HepG2 (cell line): ENCODE measurements around the gene CCNF. TPM values are rescaled to one million over a fixed set of nuclear protein-coding genes. Genes with fewer than 3 reads are reported as not detected.

Experiments
- ATAC-seq: fragments of 200-7000 bp; cut with Tn5 transposase; 3 replicates; pipeline ENCODE4 v1.9.1; 2020; ENCODE audit warnings: mild to moderate bottlenecking, moderate library complexity
- BruUV-seq: library from RNA; stranded (reverse); fragments of 400-500 nt; replicated peaks from 2 replicates; lab custom pipeline; 2021; lab: Mats Ljungman, UMichigan
- CTCF ChIA-PET: fragments of 300-600 bp; formaldehyde crosslinking; extraction: SDS; loops from one replicate; lab custom pipeline; 2021; ENCODE audit warnings: low total read pairs, inconsistent platforms, low intra/inter-chr PET ratio; lab: Yijun Ruan, JAX
- POLR2A ChIA-PET: fragments of 350-600 bp; sonication (Branson Sonifier 250); formaldehyde crosslinking; loops from one replicate; lab custom pipeline; 2020; ENCODE audit warnings: antibody characterized with exemption, inconsistent platforms; lab: Yijun Ruan, JAX
- DNase-seq: peaks from one replicate; pipeline ENCODE4 v3.0.0-alpha.2; 2015; ENCODE audit warnings: low spot score
- FAIRE-seq: peaks from 3 replicates; lab custom pipeline; 2011; peaks lifted over from hg19 to GRCh38; lab: Jason Lieb, UNC
- H2AFZ ChIP-seq: one replicate; pipeline ENCODE4 v1.6.1; 2011; ENCODE audit warnings: low read length, inconsistent platforms
- H3K27ac ChIP-seq: fragments of 300-600 bp; 3 replicates; pipeline ENCODE4 v1.8.0; 2011; ENCODE audit warnings: mixed run types, mild to moderate bottlenecking, mixed read lengths, low read length, inconsistent platforms; ENCODE audit not compliant: insufficient read depth; ENCODE audit errors: extremely low read length
- H3K27me3 ChIP-seq, 2 experiments: fragments of 200-600 bp in 1 of 2; 2 replicates in 1 of 2; 3 replicates in 1 of 2; pipeline versions ENCODE4 v1.6.0 to v1.8.0; 2011; ENCODE audit warnings: low read length in 2 of 2, mild to moderate bottlenecking in 2 of 2, moderate library complexity in 2 of 2, inconsistent platforms in 1 of 2; ENCODE audit not compliant: insufficient read depth in 2 of 2, control insufficient read depth in 1 of 2
- H3K36me3 ChIP-seq, 2 experiments: fragments of 200-600 bp in 1 of 2; replicated peaks in 1 of 2; 2 replicates in 1 of 2; 3 replicates in 1 of 2; pipeline versions ENCODE4 v1.5.1 to v1.8.0; 2011; ENCODE audit warnings: low read length in 2 of 2, inconsistent platforms in 1 of 2; ENCODE audit not compliant: insufficient read depth in 2 of 2, control insufficient read depth in 1 of 2
- H3K4me1 ChIP-seq: 2 replicates; pipeline ENCODE4 v1.5.1; 2012; ENCODE audit warnings: low read length, inconsistent platforms; ENCODE audit not compliant: insufficient read depth
- H3K4me2 ChIP-seq: 2 replicates; pipeline ENCODE4 v1.6.0; 2011; ENCODE audit warnings: low read depth, low read length, inconsistent platforms
- H3K4me3 ChIP-seq, 3 experiments: fragments of 200-600 bp in 1 of 3; sonication (generic), shearing (Covaris generic) in 1 of 3; replicated peaks in 1 of 3; 2 replicates each; pipeline ENCODE4 v1.5.1; 2011 to 2016; ENCODE audit warnings: low read length in 3 of 3, inconsistent platforms in 2 of 3, low read depth in 2 of 3, mild to moderate bottlenecking in 2 of 3, control low read depth in 1 of 3, mixed read lengths in 1 of 3; ENCODE audit not compliant: insufficient read depth in 1 of 3
- H3K79me2 ChIP-seq: one replicate; pipeline ENCODE4 v1.6.1; 2011; ENCODE audit warnings: low read length, inconsistent platforms; ENCODE audit not compliant: insufficient read depth
- H3K9ac ChIP-seq: 2 replicates; pipeline ENCODE4 v1.6.0; 2011; ENCODE audit warnings: mild to moderate bottlenecking, low read depth, low read length, inconsistent platforms; ENCODE audit not compliant: insufficient read depth
- H3K9me3 ChIP-seq: 2 replicates; pipeline ENCODE4 v1.5.1; 2012; ENCODE audit warnings: mild to moderate bottlenecking, low read length
- H4K20me1 ChIP-seq: 2 replicates; pipeline ENCODE4 v1.6.0; 2011; ENCODE audit warnings: inconsistent platforms, mild to moderate bottlenecking, low read length, moderate library complexity; ENCODE audit not compliant: insufficient read depth
- GTF3A ChIP-seq: sonication (generic); formaldehyde crosslinking; conservative IDR thresholded peaks from 2 replicates; pipeline ENCODE4 v1.4.0; 2020; ENCODE audit warnings: mild to moderate bottlenecking, missing genetic modification reagents
- SALL2 ChIP-seq: sonication (generic); formaldehyde crosslinking; IDR thresholded peaks from 2 replicates; pipeline ENCODE4 v1.8.1; 2023; ENCODE audit warnings: mild to moderate bottlenecking, missing genetic modification reagents, inconsistent platforms
- SSRP1 ChIP-seq: IDR thresholded peaks from 2 replicates; pipeline ENCODE4 v1.6.1; 2016; ENCODE audit warnings: control low read depth
- ZNF224 ChIP-seq: sonication (generic); formaldehyde crosslinking; IDR thresholded peaks from 2 replicates; pipeline ENCODE4 v1.5.0; 2020; ENCODE audit warnings: mild to moderate bottlenecking, missing genetic modification reagents
- ZNF354B ChIP-seq: sonication (generic); formaldehyde crosslinking; IDR thresholded peaks from 2 replicates; pipeline ENCODE4 v1.8.0; 2022; ENCODE audit warnings: mild to moderate bottlenecking, missing genetic modification reagents
- WGBS: methylation state at CpG from one replicate; pipeline ENCODE4 v1.1.6; 2017; ENCODE audit warnings: low lambda C conversion rate; 5-methylcytosine and 5-hydroxymethylcytosine counted together
- in situ Hi-C: cut with HindIII; loops from 2 replicates; pipeline ENCODE4 v1.10.0; 2017; ENCODE audit warnings: low pct_unique_long_range_greater_than_20kb; ENCODE audit not compliant: extremely low pct_ligation_motif_present
- intact Hi-C: fragments of 100-400 bp; cut with micrococcal nuclease; formaldehyde crosslinking; loops from one replicate; pipeline ENCODE4 v1.10.0; 2022; ENCODE audit not compliant: unreplicated experiment
- polyA plus RNA-seq, 8 experiments: library from polyadenylated mRNA; depleted of rRNA in 3 of 8; stranded (reverse) in 7 of 8; unstranded in 1 of 8; fragments of >200 nt; fragmentation: Illumina TruSeq in 4 of 8; extraction: Trizol in 4 of 8; gene quantifications; 2 replicates each; pipeline versions ENCODE4 v1.2.1 to v1.2.3, GENCODE V29; 2011 to 2016; ENCODE audit warnings: low read depth in 4 of 8, missing spikeins in 1 of 8, mixed read lengths in 1 of 8; ENCODE audit not compliant: insufficient read depth in 1 of 8
- total RNA-seq, 5 experiments: library from RNA; depleted of rRNA; stranded (reverse); fragments of >200 nt; fragmentation: Illumina TruSeq; extraction: Trizol; gene quantifications; 2 replicates each; pipeline ENCODE4 v1.2.3, GENCODE V29; 2016; ENCODE audit warnings: low read depth in 1 of 5
- TF ChIP-seq, protein P1 (sequence below): sonication (generic); formaldehyde crosslinking; IDR thresholded peaks from 2 replicates; pipeline ENCODE4 v1.5.1; 2020; ENCODE audit warnings: mild to moderate bottlenecking, missing genetic modification reagents, moderate library complexity
- TF ChIP-seq, protein P2 (sequence below): sonication (generic); formaldehyde crosslinking; IDR thresholded peaks from 2 replicates; pipeline ENCODE4 v1.8.1; 2022; ENCODE audit warnings: mild to moderate bottlenecking, missing genetic modification reagents
- TF ChIP-seq, protein P3 (sequence below): sonication (generic); formaldehyde crosslinking; conservative IDR thresholded peaks from 2 replicates; pipeline ENCODE4 v1.4.0; 2020; ENCODE audit warnings: mild to moderate bottlenecking, missing genetic modification reagents, moderate library complexity

Gene CCNF
- total and polyA plus RNA-seq, 2 of the 13 experiments (the other 11 are each of a cell fraction or from before 2014, with no cell fraction given): 6.4 to 22.8 TPM

DNA sequence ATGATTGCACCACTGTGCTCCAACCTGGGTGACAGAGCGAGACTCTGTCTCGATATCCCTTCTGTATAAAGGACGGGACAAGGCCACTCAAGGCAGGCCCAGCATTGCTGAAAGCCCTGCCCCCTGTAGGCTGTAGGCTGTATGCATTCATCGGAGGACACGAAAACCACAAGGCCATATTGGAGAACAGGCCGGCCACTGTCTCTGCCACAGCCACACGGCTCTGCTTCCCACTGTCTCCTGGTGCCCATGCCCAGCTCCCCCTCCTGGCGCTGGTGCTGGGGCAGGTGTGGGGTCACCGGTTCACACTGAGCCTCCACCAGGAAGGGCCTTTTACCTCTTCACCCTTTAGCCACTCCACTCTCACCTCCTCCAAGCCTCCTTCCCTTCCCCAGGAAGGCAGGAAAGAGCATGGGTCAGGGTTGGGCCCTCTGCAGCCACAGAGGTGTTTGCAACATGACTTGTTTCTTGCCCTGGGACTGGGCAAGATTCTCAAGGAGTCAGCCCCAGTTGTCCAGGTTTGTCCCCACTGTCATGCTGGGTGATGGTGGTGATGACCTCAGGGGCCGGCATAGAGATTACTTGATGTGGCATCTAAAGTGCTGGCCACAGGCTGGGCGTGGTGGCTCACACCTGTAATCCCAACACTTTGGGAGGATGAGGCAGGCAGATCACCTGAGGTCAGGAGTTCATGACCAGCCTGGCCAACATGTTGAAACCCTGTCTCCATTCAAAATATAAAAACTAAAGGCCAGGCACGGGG is 36.6 kb downstream of the CCNF start (continued):
- TF ChIP-seq, protein P1, sequence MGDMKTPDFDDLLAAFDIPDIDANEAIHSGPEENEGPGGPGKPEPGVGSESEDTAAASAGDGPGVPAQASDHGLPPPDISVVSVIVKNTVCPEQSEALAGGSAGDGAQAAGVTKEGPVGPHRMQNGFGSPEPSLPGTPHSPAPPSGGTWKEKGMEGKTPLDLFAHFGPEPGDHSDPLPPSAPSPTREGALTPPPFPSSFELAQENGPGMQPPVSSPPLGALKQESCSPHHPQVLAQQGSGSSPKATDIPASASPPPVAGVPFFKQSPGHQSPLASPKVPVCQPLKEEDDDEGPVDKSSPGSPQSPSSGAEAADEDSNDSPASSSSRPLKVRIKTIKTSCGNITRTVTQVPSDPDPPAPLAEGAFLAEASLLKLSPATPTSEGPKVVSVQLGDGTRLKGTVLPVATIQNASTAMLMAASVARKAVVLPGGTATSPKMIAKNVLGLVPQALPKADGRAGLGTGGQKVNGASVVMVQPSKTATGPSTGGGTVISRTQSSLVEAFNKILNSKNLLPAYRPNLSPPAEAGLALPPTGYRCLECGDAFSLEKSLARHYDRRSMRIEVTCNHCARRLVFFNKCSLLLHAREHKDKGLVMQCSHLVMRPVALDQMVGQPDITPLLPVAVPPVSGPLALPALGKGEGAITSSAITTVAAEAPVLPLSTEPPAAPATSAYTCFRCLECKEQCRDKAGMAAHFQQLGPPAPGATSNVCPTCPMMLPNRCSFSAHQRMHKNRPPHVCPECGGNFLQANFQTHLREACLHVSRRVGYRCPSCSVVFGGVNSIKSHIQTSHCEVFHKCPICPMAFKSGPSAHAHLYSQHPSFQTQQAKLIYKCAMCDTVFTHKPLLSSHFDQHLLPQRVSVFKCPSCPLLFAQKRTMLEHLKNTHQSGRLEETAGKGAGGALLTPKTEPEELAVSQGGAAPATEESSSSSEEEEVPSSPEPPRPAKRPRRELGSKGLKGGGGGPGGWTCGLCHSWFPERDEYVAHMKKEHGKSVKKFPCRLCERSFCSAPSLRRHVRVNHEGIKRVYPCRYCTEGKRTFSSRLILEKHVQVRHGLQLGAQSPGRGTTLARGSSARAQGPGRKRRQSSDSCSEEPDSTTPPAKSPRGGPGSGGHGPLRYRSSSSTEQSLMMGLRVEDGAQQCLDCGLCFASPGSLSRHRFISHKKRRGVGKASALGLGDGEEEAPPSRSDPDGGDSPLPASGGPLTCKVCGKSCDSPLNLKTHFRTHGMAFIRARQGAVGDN (CRISPR knock-in tag): 0 out of 2 replicates have a peak, but pooled peaks have one; percentile 8
- no peak for TF ChIP-seq ZNF224 (CRISPR knock-in tag)

DNA sequence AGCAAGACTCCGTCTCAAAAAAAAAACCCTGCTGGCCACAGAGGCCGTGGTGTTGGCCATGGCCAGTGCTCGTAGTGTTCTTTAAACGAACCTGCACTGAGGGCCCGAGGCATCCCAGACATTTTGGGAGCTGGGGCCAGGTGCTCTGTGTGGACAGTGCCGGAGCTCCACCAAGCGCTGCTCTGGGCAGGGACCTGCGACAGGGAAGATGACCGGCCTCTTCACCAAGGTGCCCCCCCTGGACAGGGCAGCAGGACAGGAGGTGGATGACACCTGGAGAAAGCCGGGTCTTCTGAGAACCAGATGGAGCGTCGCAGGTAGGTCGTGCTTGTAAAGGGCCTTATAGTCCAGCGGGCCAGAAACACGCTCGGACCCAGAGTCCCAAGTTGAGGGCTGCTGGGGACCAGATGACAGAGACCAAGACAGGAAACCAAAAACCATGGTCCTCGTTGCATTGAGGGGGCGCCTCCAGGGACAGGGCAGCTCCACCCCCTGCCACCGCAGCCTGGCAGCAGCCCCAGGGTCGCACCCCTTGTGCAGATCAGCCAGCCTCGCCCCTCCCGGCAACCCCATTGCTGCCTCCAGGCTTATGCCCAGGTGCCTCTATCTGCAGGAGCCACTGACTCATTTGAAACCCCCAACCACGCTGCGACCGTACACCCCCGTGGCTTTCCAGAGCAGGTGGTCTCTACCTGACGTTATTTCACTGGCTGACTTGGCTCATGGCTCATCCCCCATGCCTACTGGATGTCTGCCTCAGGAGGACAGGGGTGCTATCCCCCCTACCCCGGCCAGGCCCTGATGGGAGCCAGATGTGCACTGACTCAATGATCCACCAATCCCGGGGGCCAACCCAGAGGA is 37.6 kb downstream of the CCNF start:
- no peak overlapping the region for H3K9ac ChIP-seq
- H3K36me3 ChIP-seq: no peaks in the 10 kb centered on the region; a peak in 1 of 5 replicates
- no peaks in the 10 kb centered on the region for H4K20me1 ChIP-seq
- ATAC-seq (no peak), DNase-seq (no peak), FAIRE-seq (no peak)
- no peaks in the 10 kb centered on the region for H3K79me2 ChIP-seq
- no peak overlapping the region for H2AFZ ChIP-seq
- ChIA-PET CTCF (no interaction called here), POLR2A (no interaction called here)
- no peaks in the 10 kb centered on the region for H3K9me3 ChIP-seq
- in situ Hi-C loops: no loop called here
- peaks cover 34% of the 10 kb centered on the region for H3K4me1 ChIP-seq
- no TSS peak for BruUV-seq
- TF ChIP-seq GTF3A (no peak), SSRP1 (no peak), SALL2 (no peak), ZNF354B (CRISPR knock-in tag) (no peak)
- TF ChIP-seq, protein P2, sequence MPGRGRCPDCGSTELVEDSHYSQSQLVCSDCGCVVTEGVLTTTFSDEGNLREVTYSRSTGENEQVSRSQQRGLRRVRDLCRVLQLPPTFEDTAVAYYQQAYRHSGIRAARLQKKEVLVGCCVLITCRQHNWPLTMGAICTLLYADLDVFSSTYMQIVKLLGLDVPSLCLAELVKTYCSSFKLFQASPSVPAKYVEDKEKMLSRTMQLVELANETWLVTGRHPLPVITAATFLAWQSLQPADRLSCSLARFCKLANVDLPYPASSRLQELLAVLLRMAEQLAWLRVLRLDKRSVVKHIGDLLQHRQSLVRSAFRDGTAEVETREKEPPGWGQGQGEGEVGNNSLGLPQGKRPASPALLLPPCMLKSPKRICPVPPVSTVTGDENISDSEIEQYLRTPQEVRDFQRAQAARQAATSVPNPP (CRISPR knock-in tag): no peak
- TF ChIP-seq, protein P3, sequence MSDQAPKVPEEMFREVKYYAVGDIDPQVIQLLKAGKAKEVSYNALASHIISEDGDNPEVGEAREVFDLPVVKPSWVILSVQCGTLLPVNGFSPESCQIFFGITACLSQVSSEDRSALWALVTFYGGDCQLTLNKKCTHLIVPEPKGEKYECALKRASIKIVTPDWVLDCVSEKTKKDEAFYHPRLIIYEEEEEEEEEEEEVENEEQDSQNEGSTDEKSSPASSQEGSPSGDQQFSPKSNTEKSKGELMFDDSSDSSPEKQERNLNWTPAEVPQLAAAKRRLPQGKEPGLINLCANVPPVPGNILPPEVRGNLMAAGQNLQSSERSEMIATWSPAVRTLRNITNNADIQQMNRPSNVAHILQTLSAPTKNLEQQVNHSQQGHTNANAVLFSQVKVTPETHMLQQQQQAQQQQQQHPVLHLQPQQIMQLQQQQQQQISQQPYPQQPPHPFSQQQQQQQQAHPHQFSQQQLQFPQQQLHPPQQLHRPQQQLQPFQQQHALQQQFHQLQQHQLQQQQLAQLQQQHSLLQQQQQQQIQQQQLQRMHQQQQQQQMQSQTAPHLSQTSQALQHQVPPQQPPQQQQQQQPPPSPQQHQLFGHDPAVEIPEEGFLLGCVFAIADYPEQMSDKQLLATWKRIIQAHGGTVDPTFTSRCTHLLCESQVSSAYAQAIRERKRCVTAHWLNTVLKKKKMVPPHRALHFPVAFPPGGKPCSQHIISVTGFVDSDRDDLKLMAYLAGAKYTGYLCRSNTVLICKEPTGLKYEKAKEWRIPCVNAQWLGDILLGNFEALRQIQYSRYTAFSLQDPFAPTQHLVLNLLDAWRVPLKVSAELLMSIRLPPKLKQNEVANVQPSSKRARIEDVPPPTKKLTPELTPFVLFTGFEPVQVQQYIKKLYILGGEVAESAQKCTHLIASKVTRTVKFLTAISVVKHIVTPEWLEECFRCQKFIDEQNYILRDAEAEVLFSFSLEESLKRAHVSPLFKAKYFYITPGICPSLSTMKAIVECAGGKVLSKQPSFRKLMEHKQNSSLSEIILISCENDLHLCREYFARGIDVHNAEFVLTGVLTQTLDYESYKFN (CRISPR knock-in tag): no peak
- WGBS: 90% methylated on average over 26 of the region's 29 CpGs
- no peak overlapping the region for H3K4me3 ChIP-seq
- no peak overlapping the region for H3K27ac ChIP-seq
- intact Hi-C loops: no loop called here
- peaks cover 5 to 25% of the 10 kb centered on the region in 2 experiments for H3K27me3 ChIP-seq
- H3K4me2 ChIP-seq: no peak overlapping the region
